ENCODE measurements around the gene CACUL1. TPM values are rescaled to one million over a fixed set of nuclear protein-coding genes. Genes with fewer than 3 reads are reported as not detected.
A peak's percentile ranks its signal among the peaks of the same experiment; 100 is the strongest.

CACUL1 gene
- total RNA-seq, 3 donors from 2014 or later: 39.2 to 54.0 (median 40.0) TPM

- H3K36me3 ChIP-seq (ENCODE audit: low read depth): no peaks in the 10 kb centered on the region
- H3K4me1 ChIP-seq (ENCODE audit: low read depth): peaks cover 37% of the 10 kb centered on the region
- ATAC-seq (peak; percentile 79), DNase-seq (peak in 1 of 3 donors; percentile 60)
- TF ChIP-seq, protein P1, sequence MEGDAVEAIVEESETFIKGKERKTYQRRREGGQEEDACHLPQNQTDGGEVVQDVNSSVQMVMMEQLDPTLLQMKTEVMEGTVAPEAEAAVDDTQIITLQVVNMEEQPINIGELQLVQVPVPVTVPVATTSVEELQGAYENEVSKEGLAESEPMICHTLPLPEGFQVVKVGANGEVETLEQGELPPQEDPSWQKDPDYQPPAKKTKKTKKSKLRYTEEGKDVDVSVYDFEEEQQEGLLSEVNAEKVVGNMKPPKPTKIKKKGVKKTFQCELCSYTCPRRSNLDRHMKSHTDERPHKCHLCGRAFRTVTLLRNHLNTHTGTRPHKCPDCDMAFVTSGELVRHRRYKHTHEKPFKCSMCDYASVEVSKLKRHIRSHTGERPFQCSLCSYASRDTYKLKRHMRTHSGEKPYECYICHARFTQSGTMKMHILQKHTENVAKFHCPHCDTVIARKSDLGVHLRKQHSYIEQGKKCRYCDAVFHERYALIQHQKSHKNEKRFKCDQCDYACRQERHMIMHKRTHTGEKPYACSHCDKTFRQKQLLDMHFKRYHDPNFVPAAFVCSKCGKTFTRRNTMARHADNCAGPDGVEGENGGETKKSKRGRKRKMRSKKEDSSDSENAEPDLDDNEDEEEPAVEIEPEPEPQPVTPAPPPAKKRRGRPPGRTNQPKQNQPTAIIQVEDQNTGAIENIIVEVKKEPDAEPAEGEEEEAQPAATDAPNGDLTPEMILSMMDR (IDR thresholded peaks at IDR 0.05): no peak
- no peaks in the 10 kb centered on the region for H3K9me3 ChIP-seq
- no peak overlapping the region for H3K4me3 ChIP-seq
- intact Hi-C loops (cut with DNase I, micrococcal nuclease): no loop called here
Observed at GRCh38 chr10:118737603-118738302, 17.0 kb downstream of the CACUL1 start.

DNA sequence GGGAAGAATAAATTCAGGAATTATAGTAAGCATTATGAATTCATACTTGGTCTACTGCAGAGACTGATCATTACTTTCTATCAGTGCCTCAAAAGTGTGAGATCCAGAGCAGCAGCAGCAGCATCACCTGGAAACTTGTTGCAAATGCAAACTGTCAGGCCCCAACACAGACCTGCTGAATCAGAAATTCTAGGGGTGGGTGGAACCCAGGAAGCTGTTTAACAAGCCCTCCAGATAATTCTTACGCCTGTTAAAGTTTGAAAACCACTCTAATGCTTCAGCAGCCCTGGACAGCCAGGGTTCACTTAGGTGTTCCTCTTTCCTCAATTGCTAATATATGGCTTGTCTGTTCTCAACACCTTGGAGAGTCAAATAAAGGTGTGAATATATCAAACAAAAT, 19.5 kb downstream of the CACUL1 start:
- TF ChIP-seq, protein P1 (IDR thresholded peaks at IDR 0.05): no peak
- Histone ChIP-seq H3K4me3 (no peak overlapping the region), H3K36me3 (ENCODE audit: low read depth) (no peaks in the 10 kb centered on the region), H3K4me1 (ENCODE audit: low read depth) (peaks cover 46% of the 10 kb centered on the region), H3K9me3 (no peaks in the 10 kb centered on the region)
- DNase-seq (no peak), ATAC-seq (no peak)
- intact Hi-C loops (cut with DNase I, micrococcal nuclease): no loop called here

GRCh38 chr10:118734475-118734874, 20.3 kb downstream of the CACUL1 start:
- H3K4me3 ChIP-seq: no peak overlapping the region
- DNase-seq: no peak
- peaks cover 53% of the 10 kb centered on the region for H3K4me1 ChIP-seq (ENCODE audit: low read depth)
- no peak for ATAC-seq
- no peaks in the 10 kb centered on the region for H3K36me3 ChIP-seq (ENCODE audit: low read depth)
- TF ChIP-seq, protein P1 (IDR thresholded peaks at IDR 0.05): no peak
- no peaks in the 10 kb centered on the region for H3K9me3 ChIP-seq
- intact Hi-C loops (cut with DNase I, micrococcal nuclease): no loop called here

DNA sequence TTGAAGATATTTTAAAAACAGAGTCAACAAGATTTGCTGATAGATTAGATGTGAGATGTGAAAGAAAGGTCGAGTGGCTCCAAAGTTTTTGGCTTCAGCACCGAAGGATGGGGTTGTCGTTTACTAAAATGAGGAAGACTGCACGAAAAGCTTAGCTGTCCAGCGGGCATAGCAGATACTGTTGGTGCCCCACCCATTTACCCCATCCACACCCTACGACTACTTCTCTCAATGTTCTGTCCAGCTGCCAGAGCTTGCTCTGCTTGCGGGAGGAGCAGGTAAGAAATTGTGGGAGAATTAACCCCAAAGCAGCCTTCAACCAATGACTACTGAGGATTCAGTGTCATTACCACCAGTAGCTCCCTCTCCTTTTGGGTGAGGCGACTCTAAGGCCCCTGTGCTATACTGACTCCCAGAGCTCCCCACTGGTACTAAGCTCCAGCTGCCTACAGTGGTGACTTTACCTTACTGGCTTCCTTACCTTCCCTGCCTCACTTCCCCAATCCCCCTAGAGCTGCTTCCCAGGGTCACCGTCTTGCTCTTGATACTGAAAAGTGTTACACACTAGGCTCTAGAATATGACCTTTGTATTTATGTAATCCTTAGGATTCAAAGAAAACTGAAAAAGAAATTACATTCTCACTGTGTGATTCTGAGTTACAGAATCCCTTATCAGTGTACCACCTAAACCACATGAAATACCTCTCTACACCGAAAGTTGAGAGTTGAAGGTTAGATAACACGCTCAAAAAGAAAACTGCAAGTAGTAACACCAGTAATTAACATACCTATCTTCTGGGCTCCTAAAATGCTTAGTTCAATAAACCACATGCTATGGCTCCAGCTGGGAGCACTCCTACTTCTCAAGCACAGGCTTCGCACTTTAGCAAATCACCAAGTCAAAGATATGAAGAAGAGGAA, 22.3 kb downstream of the CACUL1 start:
- peak in 2 of 3 donors; percentile 39 to 45 for DNase-seq
- peak; percentile 80 for ATAC-seq

DNA sequence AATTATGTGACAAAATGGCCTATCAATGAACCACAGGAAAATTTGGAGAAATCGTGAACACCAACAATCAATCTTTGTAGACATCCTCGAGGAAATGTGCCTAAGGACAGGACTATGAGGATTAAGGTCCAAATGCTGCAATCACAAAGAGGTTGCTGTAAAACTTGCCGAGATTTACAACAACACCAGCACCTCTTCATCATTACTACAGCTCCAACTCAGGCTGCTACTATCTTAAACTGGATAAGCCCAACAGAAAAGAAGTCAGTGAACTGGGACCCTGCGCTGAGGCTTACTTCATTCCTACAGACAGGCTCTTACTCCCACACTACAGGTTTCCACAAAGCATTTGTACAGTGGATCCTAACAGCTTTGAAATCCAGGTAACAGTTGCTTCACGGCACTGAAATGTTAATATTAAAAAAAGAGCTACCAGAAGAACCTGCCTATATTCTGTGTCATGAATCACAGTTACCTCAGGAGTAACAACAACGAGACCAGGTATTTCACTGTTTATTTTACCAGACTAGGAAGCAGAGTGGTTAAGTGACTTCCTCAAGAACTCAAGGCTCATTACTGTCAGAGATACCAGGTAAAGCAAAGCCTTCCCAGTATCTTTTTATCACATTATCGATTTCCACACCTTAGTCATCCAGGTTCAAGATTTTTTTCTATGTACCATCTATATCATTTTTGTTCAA, 23.9 kb downstream of the CACUL1 start:
- H3K4me3 ChIP-seq: no peak overlapping the region
- no peaks in the 10 kb centered on the region for H3K9me3 ChIP-seq
- H3K36me3 ChIP-seq (ENCODE audit: low read depth): no peaks in the 10 kb centered on the region
- TF ChIP-seq, protein P1 (IDR thresholded peaks at IDR 0.05): no peak
- peak in 1 of 3 donors; percentile 39 for DNase-seq
- peak; percentile 66 for ATAC-seq
- intact Hi-C loops (cut with DNase I, micrococcal nuclease): no loop called here
- H3K4me1 ChIP-seq (ENCODE audit: low read depth): peaks cover 40% of the 10 kb centered on the region

More for the DNA sequence above, 22.3 kb downstream of the CACUL1 start:
- Histone ChIP-seq H3K36me3 (ENCODE audit: low read depth) (no peaks in the 10 kb centered on the region), H3K9me3 (no peaks in the 10 kb centered on the region), H3K4me3 (no peak overlapping the region), H3K4me1 (ENCODE audit: low read depth) (peaks cover 45% of the 10 kb centered on the region)
- TF ChIP-seq, protein P1 (IDR thresholded peaks at IDR 0.05): no peak
- intact Hi-C loops (cut with DNase I, micrococcal nuclease): no loop called here
